H9 (cell line): ENCODE results near the gene NUDT2. TPM values are rescaled to one million over a fixed set of nuclear protein-coding genes. Genes with fewer than 3 reads are reported as not detected.
A peak's percentile ranks its signal among the peaks of the same experiment; 100 is the strongest.

Source experiments
- DNase-seq: peaks from one replicate; pipeline ENCODE4 v3.0.0-alpha.2; 2017
- H2AFZ ChIP-seq: one replicate; pipeline ENCODE4 v1.6.1; 2013; ENCODE audit warnings: mild to moderate bottlenecking, low read length, control low read depth, moderate library complexity
- H2AK5ac ChIP-seq: 2 replicates; pipeline ENCODE4 v1.6.1; 2013; ENCODE audit warnings: low read length, control low read depth, mixed read lengths; ENCODE audit not compliant: insufficient read length
- H2BK120ac ChIP-seq: one replicate; pipeline ENCODE4 v1.6.1; 2013; ENCODE audit warnings: low read depth, mild to moderate bottlenecking, low read length, control low read depth, inconsistent platforms; ENCODE audit not compliant: poor library complexity, severe bottlenecking
- H2BK12ac ChIP-seq: 2 replicates; pipeline ENCODE4 v1.6.1; 2013; ENCODE audit warnings: low read length, control low read depth, mixed read lengths, low read depth; ENCODE audit not compliant: insufficient read length
- H2BK15ac ChIP-seq: 2 replicates; pipeline ENCODE4 v1.6.1; 2013; ENCODE audit warnings: low read depth, low read length, control low read depth
- H2BK20ac ChIP-seq: one replicate; pipeline ENCODE4 v1.6.1; 2013; ENCODE audit warnings: low read depth, mild to moderate bottlenecking, low read length, control low read depth, inconsistent platforms; ENCODE audit not compliant: poor library complexity, severe bottlenecking
- H2BK5ac ChIP-seq: 2 replicates; pipeline ENCODE4 v1.6.1; 2013; ENCODE audit warnings: low read length, control low read depth, mixed read lengths; ENCODE audit not compliant: insufficient read length
- H3K14ac ChIP-seq: 2 replicates; pipeline ENCODE4 v1.6.1; 2013; ENCODE audit warnings: low read length, control low read depth; ENCODE audit not compliant: insufficient read depth
- H3K18ac ChIP-seq: 2 replicates; pipeline ENCODE4 v1.6.1; 2013; ENCODE audit warnings: low read depth, mild to moderate bottlenecking, mixed read lengths, low read length, control low read depth; ENCODE audit not compliant: insufficient read length
- H3K23ac ChIP-seq: 2 replicates; pipeline ENCODE4 v1.6.1; 2013; ENCODE audit warnings: low read length, control low read depth, mixed read lengths, low read depth; ENCODE audit not compliant: insufficient read length
- H3K23me2 ChIP-seq: 2 replicates; pipeline ENCODE4 v1.6.1; 2013; ENCODE audit warnings: low read depth, mild to moderate bottlenecking, mixed read lengths, low read length, control low read depth; ENCODE audit not compliant: insufficient read length, poor library complexity, severe bottlenecking
- H3K27ac ChIP-seq: 2 replicates; pipeline ENCODE4 v1.5.1; 2013; ENCODE audit warnings: low read length, control low read depth, mixed read lengths, low read depth; ENCODE audit not compliant: insufficient read length
- H3K27me3 ChIP-seq: 2 replicates; pipeline ENCODE4 v1.6.1; 2013; ENCODE audit warnings: low read length, control low read depth, inconsistent platforms; ENCODE audit not compliant: insufficient read depth
- H3K4ac ChIP-seq: 2 replicates; pipeline ENCODE4 v1.6.1; 2013; ENCODE audit warnings: low read depth, mild to moderate bottlenecking, control low read depth, inconsistent platforms, low read length, moderate library complexity
- H3K4me1 ChIP-seq: 2 replicates; pipeline ENCODE4 v1.6.1; 2013; ENCODE audit warnings: low read length, control low read depth, inconsistent platforms; ENCODE audit not compliant: insufficient read depth
- H3K4me2 ChIP-seq: 2 replicates; pipeline ENCODE4 v1.6.1; 2013; ENCODE audit warnings: low read length, control low read depth, mixed read lengths; ENCODE audit not compliant: insufficient read length, insufficient read depth
- H3K56ac ChIP-seq: 2 replicates; pipeline ENCODE4 v1.6.1; 2013; ENCODE audit warnings: low read depth, mild to moderate bottlenecking, mixed read lengths, low read length, control low read depth; ENCODE audit not compliant: insufficient read length
- H3K79me1 ChIP-seq: 2 replicates; pipeline ENCODE4 v1.6.1; 2013; ENCODE audit warnings: low read depth, mild to moderate bottlenecking, moderate library complexity, low read length, control low read depth, inconsistent platforms; ENCODE audit not compliant: insufficient read depth, poor library complexity, severe bottlenecking
- H3K79me2 ChIP-seq: 2 replicates; pipeline ENCODE4 v1.6.1; 2013; ENCODE audit warnings: low read length, control low read depth, inconsistent platforms; ENCODE audit not compliant: insufficient read depth
- H3K9ac ChIP-seq: 2 replicates; pipeline ENCODE4 v1.6.1; 2013; ENCODE audit warnings: low read length, control low read depth, mixed read lengths; ENCODE audit not compliant: insufficient read length; ENCODE audit errors: extremely low read depth
- H3K9me3 ChIP-seq: one replicate; pipeline ENCODE4 v1.6.1; 2013; ENCODE audit warnings: low read depth, low read length, inconsistent platforms; ENCODE audit not compliant: control insufficient read depth
- H3T11ph ChIP-seq: one replicate; pipeline ENCODE4 v1.6.1; 2013; ENCODE audit warnings: mild to moderate bottlenecking, low read length, control low read depth, inconsistent platforms
- H4K20me1 ChIP-seq: one replicate; pipeline ENCODE4 v1.6.1; 2013; ENCODE audit not compliant: control insufficient read depth, insufficient read length, insufficient read depth
- H4K5ac ChIP-seq: 2 replicates; pipeline ENCODE4 v1.6.1; 2013; ENCODE audit warnings: low read depth, mild to moderate bottlenecking, mixed read lengths, low read length, control low read depth; ENCODE audit not compliant: insufficient read length
- H4K8ac ChIP-seq: replicated peaks from 2 replicates; pipeline ENCODE4 v1.6.1; 2013; ENCODE audit warnings: low read length, control low read depth, mixed read lengths, low read depth; ENCODE audit not compliant: insufficient read length
- H4K91ac ChIP-seq: 2 replicates; pipeline ENCODE4 v1.6.1; 2013; ENCODE audit warnings: low read depth, mild to moderate bottlenecking, moderate library complexity, mixed read lengths, low read length, control low read depth; ENCODE audit not compliant: insufficient read length
- H3K27ac Mint-ChIP-seq, 3 experiments: 2 replicates in 2 of 3; 3 replicates in 1 of 3; pipeline ENCODE4 v1.8.0; 2020 to 2021; ENCODE audit warnings: mixed read lengths in 3 of 3, mild to moderate bottlenecking in 1 of 3, moderate library complexity in 1 of 3
- H3K27me3 Mint-ChIP-seq: 2 replicates; pipeline ENCODE4 v1.8.0; 2021; ENCODE audit warnings: low read depth, mild to moderate bottlenecking, moderate library complexity, mixed read lengths
- H3K36me3 Mint-ChIP-seq, 3 experiments: 2 replicates in 2 of 3; 3 replicates in 1 of 3; pipeline ENCODE4 v1.8.0; 2020 to 2021; ENCODE audit warnings: low read depth in 3 of 3, mixed read lengths in 3 of 3; ENCODE audit not compliant: insufficient read depth in 1 of 3
- H3K4me1 Mint-ChIP-seq, 2 experiments: 2 replicates each; pipeline ENCODE4 v1.8.0; 2020; ENCODE audit warnings: mixed read lengths in 2 of 2
- H3K4me3 Mint-ChIP-seq, 2 experiments: 2 replicates in 1 of 2; 3 replicates in 1 of 2; pipeline ENCODE4 v1.8.0; 2020 to 2021; ENCODE audit warnings: mild to moderate bottlenecking in 2 of 2, mixed read lengths in 2 of 2, moderate library complexity in 1 of 2
- H3K9me3 Mint-ChIP-seq, 2 experiments: 2 replicates in 1 of 2; 3 replicates in 1 of 2; pipeline ENCODE4 v1.8.0; 2020; ENCODE audit warnings: mild to moderate bottlenecking in 2 of 2, mixed read lengths in 2 of 2, moderate library complexity in 1 of 2
- CTCF ChIP-seq: fragments of 200-600 bp; sonication (generic); conservative IDR thresholded peaks from 3 replicates; pipeline ENCODE4 v1.8.0; 2021; ENCODE audit warnings: antibody characterized with exemption, mild to moderate bottlenecking
- WGBS: extraction: QIAGEN DNeasy Blood & Tissue Kit; methylation state at CpG from one replicate; pipeline ENCODE4 v1.1.7; 2013; ENCODE audit warnings: missing lambda C conversion rate, low lambda C conversion rate, mixed read lengths; ENCODE audit not compliant: insufficient read length; ENCODE audit errors: extremely low coverage; 5-methylcytosine and 5-hydroxymethylcytosine counted together
- total RNA-seq: library from RNA; stranded (reverse); gene quantifications from 2 replicates; pipeline ENCODE4 v1.2.1, GENCODE V29; 2021

The NUDT2 gene
- total RNA-seq, 1 experiment from 2014 or later, result 14.1 TPM

GRCh38 chr9:34377404-34377746 is 48.0 kb downstream of the NUDT2 start:
- Histone ChIP-seq H2BK15ac (no peak overlapping the region), H2AK5ac (no peak overlapping the region), H3K79me2 (no peaks in the 10 kb centered on the region), H2BK12ac (no peak overlapping the region), H3K14ac (no peak overlapping the region), H4K91ac (no peak overlapping the region), H3K18ac (no peak overlapping the region), H4K8ac (no peak overlapping the region), H2BK5ac (no peak overlapping the region), H3K23me2 (peaks cover 34% of the 10 kb centered on the region), H3K4me1 (0 out of 2 replicates have a peak, but pooled peaks cover 4% of the 10 kb centered on the region), H2BK20ac (no peak overlapping the region), H3K56ac (no peak overlapping the region), H3K4ac (no peak overlapping the region), H3K23ac (no peak overlapping the region), H3T11ph (no peak overlapping the region), H3K9me3 (no peaks in the 10 kb centered on the region), H3K4me2 (peak overlapping the region; percentile 80), H3K79me1 (no peaks in the 10 kb centered on the region), H4K5ac (no peak overlapping the region), H2AFZ (peak overlapping the region; percentile 48), H4K20me1 (no peaks in the 10 kb centered on the region), H2BK120ac (no peak overlapping the region), H3K9ac (no peak overlapping the region), H3K27ac (no peak overlapping the region), H3K27me3 (peaks cover 2% of the 10 kb centered on the region; the same call in 1 of the 2 replicates)
- DNase-seq, result no peak
- Mint-ChIP-seq H3K27ac (no peak overlapping the region), H3K27me3 (peaks cover 45% of the 10 kb centered on the region), H3K36me3 (peaks cover 0 to 4% (median 0%) of the 10 kb centered on the region in 3 experiments; a peak in 3 of 7 replicates), H3K4me1 (peaks cover 25 to 42% of the 10 kb centered on the region in 2 experiments), H3K9me3 (no peaks in the 10 kb centered on the region), H3K4me3 (peak overlapping the region; percentile 82 to 96)
- WGBS, result no CpG with 5 or more reads among the region's 21 CpGs
- no peak for TF ChIP-seq CTCF
